Left renal pelvis (tissue), 4 donors: ENCODE data around the gene TCF23. TPM values are rescaled to one million over a fixed set of nuclear protein-coding genes. Genes with fewer than 3 reads are reported as not detected.
A peak's percentile ranks its signal among the peaks of the same experiment; 100 is the strongest.
"Not testable (repeated sequence)": the region's sequence is repeated elsewhere in the genome, so short reads cannot be mapped to it uniquely, and the experiment has no call there.

Experiments
- DNase-seq, 4 donors: peaks; one replicate each; pipeline ENCODE4 v3.0.0-alpha.2; 2013; ENCODE audit warnings: low read depth in 4 of 4, low spot score in 3 of 4
- polyA plus RNA-seq, 4 donors: library from polyadenylated mRNA; unstranded; fragments of 120-200 nt; gene quantifications; one replicate each; pipeline ENCODE4 v1.2.1, GENCODE V29; 2013; ENCODE audit not compliant: insufficient read length in 4 of 4

Gene TCF23
- polyA plus RNA-seq, 4 donors = 0.59 to 3.2 (median 0.75) TPM

GRCh38 chr2:27184115-27184514 is 35.3 kb downstream of the TCF23 start:
- DNase-seq = no peak

- DNase-seq = no peak
These were observed 36.7 kb downstream of the TCF23 start for GRCh38 chr2:27185331-27186026.

- no peak for DNase-seq
These were observed 38.0 kb downstream of the TCF23 start for GRCh38 chr2:27186613-27187345.

GRCh38 chr2:27189989-27190388 is 41.2 kb downstream of the TCF23 start:
- no peak for DNase-seq

DNA sequence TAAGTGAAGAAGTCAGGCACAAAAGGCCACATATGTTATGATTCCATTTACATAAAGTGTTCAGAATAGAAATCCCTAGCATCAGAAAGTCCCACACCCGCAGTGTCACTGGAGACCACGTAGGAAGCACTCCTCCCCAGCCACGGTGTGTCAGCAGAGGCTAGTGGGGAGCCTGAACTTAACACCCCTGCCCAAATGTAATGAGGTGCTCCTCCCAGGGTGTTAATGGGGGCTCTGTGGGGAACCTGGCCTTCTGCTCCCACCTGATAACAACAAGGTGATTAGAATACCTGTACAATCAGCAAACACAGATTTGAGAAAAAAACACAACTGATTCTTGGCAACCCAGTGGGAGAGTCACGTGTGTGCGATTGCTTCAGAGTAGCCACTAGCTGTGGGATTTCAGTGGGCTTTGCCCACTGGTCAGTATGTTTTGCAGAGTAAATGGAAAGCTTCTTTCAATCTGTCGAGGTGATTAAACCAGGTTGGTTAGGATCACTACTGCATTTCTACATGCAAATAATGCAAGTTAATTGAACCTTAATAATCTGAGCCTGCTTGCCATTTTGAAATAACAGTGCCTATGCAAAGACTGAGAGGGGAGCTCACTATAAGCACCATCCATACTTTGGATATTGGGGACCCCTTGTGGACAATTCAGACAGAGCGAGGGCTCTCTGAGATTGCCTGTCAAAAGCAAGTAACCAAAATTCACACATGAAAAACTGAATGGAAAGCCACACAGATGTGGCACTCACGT is 42.4 kb downstream of the TCF23 start:
- peak in 2 of 4 donors; percentile 37 to 47 for DNase-seq

DNA sequence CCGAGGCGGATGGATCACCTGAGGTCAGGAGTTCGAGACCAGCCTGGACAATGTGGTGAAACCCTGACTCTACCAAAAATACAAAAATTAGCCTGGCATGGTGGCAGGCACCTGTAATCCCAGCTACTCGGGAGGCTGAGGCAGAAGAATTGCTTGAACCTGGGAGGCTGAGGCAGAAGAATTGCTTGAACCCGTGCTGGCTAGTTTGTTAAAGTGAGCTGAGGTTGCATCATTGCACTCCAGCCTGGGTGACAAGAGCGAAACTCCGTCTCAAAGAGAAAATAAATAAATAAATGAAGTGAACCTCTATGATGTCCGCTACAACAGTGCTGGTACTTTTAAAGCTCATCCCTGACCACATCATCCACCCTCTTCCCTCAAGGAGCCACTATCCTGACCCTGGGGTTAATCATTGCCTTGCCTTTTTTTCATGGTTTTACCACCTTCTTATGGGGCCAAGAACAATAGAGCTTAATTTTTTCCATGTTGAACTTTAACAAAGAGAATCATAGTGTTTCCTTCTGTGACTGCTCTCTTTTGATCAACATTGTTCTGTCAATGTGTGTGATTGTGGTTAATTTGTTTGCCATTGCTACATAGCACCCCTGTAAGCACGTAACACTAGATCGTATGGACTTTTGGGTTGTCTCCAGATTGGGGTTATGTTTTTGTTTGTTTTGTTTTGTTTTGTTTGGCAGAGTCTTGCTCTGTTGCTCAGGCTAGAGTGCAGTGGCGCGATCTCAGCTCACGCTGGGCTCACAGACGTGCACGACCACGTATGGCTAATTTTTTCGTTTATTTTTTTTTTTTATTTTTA is 45.9 kb downstream of the TCF23 start:
- DNase-seq = no peak

DNA sequence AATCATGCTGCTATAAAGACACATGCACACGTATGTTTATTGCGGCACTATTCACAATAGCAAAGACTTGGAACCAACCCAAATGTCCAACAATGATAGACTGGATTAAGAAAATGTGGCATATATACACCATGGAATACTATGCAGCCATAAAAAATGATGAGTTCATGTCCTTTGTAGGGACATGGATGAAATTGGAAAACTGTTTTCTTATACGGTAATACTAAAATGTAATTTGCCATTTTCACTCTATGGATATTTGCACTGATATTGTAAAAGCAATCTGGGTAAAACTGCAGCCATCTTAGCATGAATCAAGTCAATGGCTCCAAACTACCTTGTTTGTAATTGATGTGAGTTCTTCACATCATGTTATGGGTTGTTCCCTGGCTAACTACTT is 47.0 kb downstream of the TCF23 start:
- not testable (repeated sequence) for DNase-seq

- not testable (repeated sequence) for DNase-seq
These were observed 49.3 kb downstream of the TCF23 start for GRCh38 chr2:27198068-27198467.

DNA sequence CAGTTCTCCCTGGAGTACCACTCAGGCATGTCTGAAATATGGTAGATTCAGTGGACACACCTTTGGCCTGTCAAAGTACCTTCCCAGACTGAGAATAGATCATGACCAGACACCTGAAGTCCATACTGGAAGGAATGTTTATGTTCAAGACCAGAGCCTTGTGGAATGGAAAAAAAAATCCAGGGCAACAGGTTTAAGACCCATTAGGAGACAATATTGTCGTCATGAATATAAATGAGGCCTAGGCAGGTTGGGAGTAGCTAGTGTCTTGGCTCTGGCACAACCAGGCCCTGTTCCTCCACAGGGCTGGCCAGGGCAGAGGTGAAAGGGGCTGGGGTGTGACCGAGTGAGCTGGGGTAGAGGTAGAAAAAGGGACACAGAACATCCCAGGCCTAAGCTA is 49.8 kb downstream of the TCF23 start:
- no peak for DNase-seq

- no peak for DNase-seq
These were observed 50.4 kb downstream of the TCF23 start for GRCh38 chr2:27199241-27199640.

DNA sequence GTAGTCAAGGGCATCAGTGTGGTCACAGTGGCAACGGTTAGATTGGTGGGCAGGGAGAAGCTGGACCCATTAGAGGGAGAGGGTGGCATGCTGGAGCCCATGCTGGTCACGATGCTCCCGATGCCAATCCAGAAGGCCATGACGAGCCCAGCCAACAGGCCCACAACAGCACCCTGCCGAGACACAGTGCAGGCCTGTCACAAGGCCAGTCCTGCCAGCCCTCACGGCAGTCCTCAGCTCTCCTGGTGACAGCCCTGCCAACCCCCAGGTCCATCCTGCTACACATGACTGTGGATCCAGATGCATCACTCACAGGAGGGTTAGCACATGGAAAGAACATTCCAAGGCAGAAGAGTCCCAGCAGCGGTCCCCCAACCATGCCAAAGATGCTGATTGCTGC is 52.9 kb downstream of the TCF23 start:
- DNase-seq = no peak

- no peak for DNase-seq
These were observed 54.0 kb downstream of the TCF23 start for GRCh38 chr2:27202854-27203253.

- DNase-seq = no peak
These were observed 54.9 kb downstream of the TCF23 start for GRCh38 chr2:27203741-27204140.

DNA sequence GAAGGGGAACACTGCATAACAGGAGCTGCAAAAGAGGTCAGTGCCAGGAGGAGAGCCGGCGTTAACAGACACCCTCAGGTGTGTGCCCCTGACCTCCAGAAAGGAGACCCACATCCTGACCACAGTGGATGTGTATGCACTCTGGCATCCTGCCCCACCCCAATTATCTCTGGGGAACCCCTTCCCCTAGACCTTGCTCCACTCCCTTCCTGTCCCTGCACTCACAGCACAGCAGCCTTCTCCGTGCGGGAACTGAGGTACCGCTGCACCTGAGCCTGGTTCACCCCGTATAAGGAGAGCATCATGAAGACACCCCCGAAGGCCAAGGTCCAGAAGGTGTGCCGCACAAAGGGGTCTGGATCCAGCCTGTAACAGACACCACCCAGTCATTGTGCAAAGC is 55.8 kb downstream of the TCF23 start:
- no peak for DNase-seq

- no peak for DNase-seq
These were observed 56.4 kb downstream of the TCF23 start for GRCh38 chr2:27205206-27205605.

DNA sequence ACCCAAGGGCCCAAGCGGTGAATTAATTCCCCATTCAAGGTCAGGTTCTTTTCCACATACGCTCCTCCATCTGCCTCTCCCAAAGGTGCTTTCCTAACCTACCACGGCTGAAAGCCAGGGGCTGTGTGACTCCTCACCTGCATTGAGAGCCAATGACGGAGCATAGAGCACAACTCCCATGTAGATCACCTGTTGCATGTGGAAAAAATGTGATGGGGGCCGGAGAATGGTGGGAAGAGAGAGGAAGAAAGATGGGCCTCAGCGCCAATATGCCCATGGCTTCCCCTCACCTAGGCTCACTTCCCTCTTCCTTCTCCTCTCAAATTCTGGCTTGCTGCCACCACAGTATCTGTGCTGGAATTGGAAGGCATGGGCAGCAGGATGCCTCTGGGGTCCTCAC is 57.5 kb downstream of the TCF23 start:
- no peak for DNase-seq

Other genes with a start within 250 kb of the TCF23 start
- 10 to 100 TPM; 10.2 to 17.8 (median 13.1) TPM for gene MAPRE3, start 178.4 kb upstream of the TCF23 start, polyA plus RNA-seq
- 10 to 100 TPM; 56.9 to 90.7 (median 71.4) TPM for gene TMEM214, start 116.0 kb upstream of the TCF23 start, polyA plus RNA-seq
- gene AGBL5, start 97.3 kb upstream of the TCF23 start, polyA plus RNA-seq = 10 to 100 TPM; 30.8 to 66.8 (median 61.1) TPM
- 100 to 1,000 TPM; 212 to 268 (median 247) TPM for gene OST4, start 77.3 kb upstream of the TCF23 start, polyA plus RNA-seq
- gene EMILIN1, start 70.4 kb upstream of the TCF23 start, polyA plus RNA-seq = 100 to 1,000 TPM in 2 of 4 donors, 10 to 100 TPM in 2; 67.1 to 206 (median 91.1) TPM
- gene KHK, start 62.2 kb upstream of the TCF23 start, polyA plus RNA-seq = 10 to 100 TPM in 3 of 4 donors, 1 to 10 TPM in 1; 6.0 to 52.3 (median 36.3) TPM
- gene CGREF1, start 29.9 kb upstream of the TCF23 start, polyA plus RNA-seq = 10 to 100 TPM in 1 of 4 donors, 1 to 10 TPM in 3; 4.4 to 10.5 (median 5.8) TPM
- 1 to 10 TPM in 2 of 4 donors, under 1 TPM in 2; 0.46 to 1.5 (median 0.95) TPM for gene ABHD1, start 25.2 kb upstream of the TCF23 start, polyA plus RNA-seq
- 10 to 100 TPM; 44.2 to 58.7 (median 47.3) TPM for gene PREB, start 14.4 kb upstream of the TCF23 start, polyA plus RNA-seq
- not detected for gene PRR30, start 9.6 kb upstream of the TCF23 start, polyA plus RNA-seq
- gene ATRAID, start 63.0 kb downstream of the TCF23 start, polyA plus RNA-seq = 100 to 1,000 TPM; 142 to 162 (median 153) TPM
- 10 to 100 TPM; 19.9 to 48.4 (median 35.2) TPM for gene SLC5A6, start 63.3 kb downstream of the TCF23 start, polyA plus RNA-seq
- gene CAD, start 68.4 kb downstream of the TCF23 start, polyA plus RNA-seq = 10 to 100 TPM; 33.7 to 61.4 (median 43.1) TPM
- 1 to 10 TPM in 3 of 4 donors, under 1 TPM in 1; 0.98 to 8.7 (median 5.3) TPM for gene SLC30A3, start 114.0 kb downstream of the TCF23 start, polyA plus RNA-seq
- 1 to 10 TPM in 1 of 4 donors, under 1 TPM in 3; 0.18 to 1.7 (median 0.46) TPM for gene DNAJC5G, start 126.4 kb downstream of the TCF23 start, polyA plus RNA-seq
- gene TRIM54, start 133.4 kb downstream of the TCF23 start, polyA plus RNA-seq = 1 to 10 TPM in 3 of 4 donors, under 1 TPM in 1; 0.07 to 6.4 (median 3.9) TPM
- 1 to 10 TPM in 2 of 4 donors, under 1 TPM in 2; 0.53 to 1.3 (median 0.88) TPM for gene UCN, start 159.4 kb downstream of the TCF23 start, polyA plus RNA-seq
- 10 to 100 TPM; 72.0 to 89.4 (median 81.4) TPM for gene MPV17, start 174.1 kb downstream of the TCF23 start, polyA plus RNA-seq
- gene GTF3C2, start 207.8 kb downstream of the TCF23 start, polyA plus RNA-seq = 10 to 100 TPM; 50.5 to 77.6 (median 70.3) TPM
- 10 to 100 TPM; 37.5 to 59.3 (median 48.2) TPM for gene EIF2B4, start 221.3 kb downstream of the TCF23 start, polyA plus RNA-seq
- 100 to 1,000 TPM in 3 of 4 donors, 10 to 100 TPM in 1; 92.7 to 112 (median 102) TPM for gene SNX17, start 221.6 kb downstream of the TCF23 start, polyA plus RNA-seq
- gene ZNF513, start 231.7 kb downstream of the TCF23 start, polyA plus RNA-seq = 10 to 100 TPM; 13.3 to 22.4 (median 15.2) TPM